K562 (cell line): ENCODE results near the gene C19orf12. TPM values are rescaled to one million over a fixed set of nuclear protein-coding genes. Genes with fewer than 3 reads are reported as not detected.

Experiments used
- BHLHE40 ChIP-seq: IDR thresholded peaks from 2 replicates; pipeline ENCODE4 v1.6.1; 2011; ENCODE audit warnings: low read length, improper control_type of control experiment
- CBX3 ChIP-seq, 2 experiments: IDR thresholded peaks; 1 replicate in 1 of 2; 2 replicates in 1 of 2; pipeline ENCODE4 v1.6.1; 2012; ENCODE audit warnings: inconsistent platforms in 2 of 2, low read length in 2 of 2, borderline replicate concordance in 1 of 2, control low read depth in 1 of 2
- E2F4 ChIP-seq: sonication (generic); formaldehyde crosslinking; IDR thresholded peaks from 2 replicates; pipeline ENCODE4 v1.8.0; 2022; ENCODE audit warnings: mild to moderate bottlenecking, low read depth, missing genetic modification reagents
- GMEB1 ChIP-seq: fragments of 250-450 bp; sonication (Bioruptor Pico); IDR thresholded peaks from 2 replicates; pipeline ENCODE4 v1.4.0; 2020; ENCODE audit warnings: mild to moderate bottlenecking
- HCFC1 ChIP-seq: IDR thresholded peaks from 2 replicates; pipeline ENCODE4 v1.6.1; 2012; ENCODE audit warnings: low read depth, low read length, improper control_type of control experiment
- ILK ChIP-seq: fragments of 450-650 bp; IDR thresholded peaks from 2 replicates; pipeline ENCODE4 v1.6.1; 2016; ENCODE audit warnings: missing genetic modification characterization, low read depth, mild to moderate bottlenecking, missing compliant biosample characterization, moderate library complexity, borderline replicate concordance
- JUN ChIP-seq, 2 experiments: sonication (generic) in 1 of 2; formaldehyde crosslinking in 1 of 2; IDR thresholded peaks; 2 replicates each; pipeline versions ENCODE4 v1.6.1 to v1.8.0; 2012 to 2022; ENCODE audit warnings: borderline replicate concordance in 2 of 2, mild to moderate bottlenecking in 2 of 2, improper control_type of control experiment in 1 of 2, low read depth in 1 of 2, low read length in 1 of 2, missing genetic modification reagents in 1 of 2
- KHSRP ChIP-seq: fragments of 450-650 bp; IDR thresholded peaks from 2 replicates; pipeline ENCODE4 v1.6.1; 2017
- KLF13 ChIP-seq: fragments of 450-650 bp; IDR thresholded peaks from 2 replicates; pipeline ENCODE4 v1.6.1; 2016; ENCODE audit warnings: missing genetic modification characterization, low read depth, mild to moderate bottlenecking, missing compliant biosample characterization, moderate library complexity, borderline replicate concordance
- NFATC3 ChIP-seq: fragments of 450-650 bp; IDR thresholded peaks from 2 replicates; pipeline ENCODE4 v1.6.1; 2017; ENCODE audit warnings: mild to moderate bottlenecking
- NFRKB ChIP-seq: fragments of 450-650 bp; IDR thresholded peaks from 2 replicates; pipeline ENCODE4 v1.6.1; 2016; ENCODE audit warnings: low read depth
- NONO ChIP-seq, 2 experiments: fragments of 200-400 bp in 1 of 2; fragments of 450-650 bp in 1 of 2; formaldehyde crosslinking in 1 of 2; IDR thresholded peaks; 2 replicates each; pipeline ENCODE4 v1.6.1; 2017; ENCODE audit warnings: low read depth in 2 of 2, mild to moderate bottlenecking in 2 of 2, moderate library complexity in 2 of 2, low read length in 1 of 2
- NR1H2 ChIP-seq: sonication (generic); formaldehyde crosslinking; IDR thresholded peaks from 2 replicates; pipeline ENCODE4 v1.4.0; 2020; ENCODE audit warnings: mild to moderate bottlenecking, missing genetic modification reagents
- PHB ChIP-seq: fragments of 250-450 bp; sonication (Bioruptor Pico); IDR thresholded peaks from 2 replicates; pipeline ENCODE4 v1.5.0; 2021
- POU5F1 ChIP-seq: fragments of 150-350 bp; IDR thresholded peaks from 2 replicates; pipeline ENCODE4 v1.6.1; 2014; ENCODE audit warnings: borderline replicate concordance, low read length, low read depth, mild to moderate bottlenecking; ENCODE audit not compliant: partially characterized antibody
- PRPF4 ChIP-seq: fragments of 200-400 bp; formaldehyde crosslinking; IDR thresholded peaks from one replicate; pipeline ENCODE4 v1.6.1; 2017; ENCODE audit warnings: low read length, low read depth, mild to moderate bottlenecking; ENCODE audit not compliant: insufficient read depth, poor library complexity, severe bottlenecking
- SMAD2 ChIP-seq: fragments of 150-350 bp; IDR thresholded peaks from 2 replicates; pipeline ENCODE4 v1.6.1; 2014; ENCODE audit warnings: low read depth, mild to moderate bottlenecking, low read length
- SOX6 ChIP-seq: fragments of 450-650 bp; IDR thresholded peaks from 2 replicates; pipeline ENCODE4 v1.6.1; 2014; ENCODE audit warnings: mild to moderate bottlenecking
- SREBF2 ChIP-seq: sonication (generic); formaldehyde crosslinking; IDR thresholded peaks from 2 replicates; pipeline ENCODE4 v1.4.0; 2020; ENCODE audit warnings: mild to moderate bottlenecking, missing genetic modification reagents
- TCFL5 ChIP-seq: fragments of 250-450 bp; sonication (Bioruptor Pico); conservative IDR thresholded peaks from 2 replicates; pipeline ENCODE4 v1.6.1; 2021; ENCODE audit warnings: mild to moderate bottlenecking, moderate library complexity, matching md5 sums
- ZBTB1 ChIP-seq: sonication (generic); formaldehyde crosslinking; IDR thresholded peaks from 2 replicates; pipeline ENCODE4 v1.8.1; 2023; ENCODE audit warnings: missing genetic modification reagents, low read depth, mild to moderate bottlenecking, borderline replicate concordance
- ZNF175 ChIP-seq: fragments of 200-800 bp; sonication (Bioruptor generic); IDR thresholded peaks from 2 replicates; pipeline ENCODE4 v1.6.1; 2016; ENCODE audit warnings: low read depth, mild to moderate bottlenecking, missing genetic modification characterization, missing compliant biosample characterization
- ZNF561 ChIP-seq: fragments of 450-650 bp; formaldehyde crosslinking; conservative IDR thresholded peaks from 2 replicates; pipeline ENCODE4 v1.4.0; 2020; ENCODE audit warnings: mild to moderate bottlenecking, moderate library complexity
- ZNF57 ChIP-seq: fragments of 450-650 bp; formaldehyde crosslinking; IDR thresholded peaks from 2 replicates; pipeline ENCODE4 v1.4.0; 2020; ENCODE audit warnings: mild to moderate bottlenecking, moderate library complexity
- ZNF764 ChIP-seq: fragments of 250-450 bp; sonication (Bioruptor Pico); IDR thresholded peaks from 2 replicates; pipeline ENCODE4 v1.4.0; 2020; ENCODE audit warnings: low read depth, mild to moderate bottlenecking, moderate library complexity
- polyA plus RNA-seq, 8 experiments: library from polyadenylated mRNA; depleted of rRNA in 4 of 8; stranded (reverse) in 5 of 8; unstranded in 3 of 8; fragments of >200 nt; fragmentation: Nextera tagmentation in 2 of 8; fragmentation: Illumina TruSeq in 1 of 8; extraction: Ambion mirVana in 2 of 8; extraction: Trizol in 1 of 8; gene quantifications; 2 replicates each; pipeline versions ENCODE4 v1.2.1 to v1.2.3, GENCODE V29; 2011 to 2014; ENCODE audit warnings: inconsistent platforms in 1 of 8, missing spikeins in 1 of 8
- total RNA-seq, 7 experiments: library from RNA; depleted of rRNA in 6 of 7; stranded (reverse); fragments of >200 nt in 6 of 7; fragmentation: Illumina TruSeq in 2 of 7; extraction: Trizol in 2 of 7; gene quantifications; 2 replicates each; pipeline versions ENCODE4 v1.2.1 to v1.2.3, GENCODE V29; 2011 to 2021; ENCODE audit warnings: low replicate concordance in 1 of 7
- TF ChIP-seq, protein P1 (sequence below): fragments of 450-650 bp; IDR thresholded peaks from 2 replicates; pipeline ENCODE4 v1.6.1; 2017; ENCODE audit warnings: mild to moderate bottlenecking, moderate library complexity

C19orf12 gene
- total and polyA plus RNA-seq, 9 of the 15 experiments (the other 6 are each of a cell fraction or from before 2014, with no cell fraction given) = 1.9 to 14.5 (median 10.2) TPM

- TF ChIP-seq GMEB1 = no peak
- TF ChIP-seq KHSRP = no peak
- TF ChIP-seq NONO (IDR thresholded peaks at IDR 0.05; ENCODE audit: low read depth in 2 of 2, low read length in 1 of 2) = no peak
- no peak for TF ChIP-seq HCFC1
- no peak for TF ChIP-seq SMAD2
- TF ChIP-seq JUN (IDR thresholded peaks at IDR 0.05; ENCODE audit: borderline replicate concordance, low read depth, low read length) = peak; percentile 62
- TF ChIP-seq JUN (CRISPR knock-in tag; IDR thresholded peaks at IDR 0.05; ENCODE audit: borderline replicate concordance) = no peak
- no peak for TF ChIP-seq ZBTB1
- TF ChIP-seq ZNF57 (CRISPR knock-in tag) = no peak
- 0 out of 2 replicates have a peak, but pooled peaks have one; percentile 20 for TF ChIP-seq KLF13
- peak; percentile 55 for TF ChIP-seq SOX6
- peak; percentile 36 for TF ChIP-seq ZNF175 (CRISPR knock-in tag)
- TF ChIP-seq CBX3 (IDR thresholded peaks at IDR 0.05; ENCODE audit: borderline replicate concordance in 1 of 2, low read length in 2 of 2) = no peak
- TF ChIP-seq PRPF4 = no peak
- TF ChIP-seq ILK = no peak
- TF ChIP-seq SREBF2 (CRISPR knock-in tag) = no peak
- TF ChIP-seq NFATC3 = no peak
- TF ChIP-seq ZNF561 (CRISPR knock-in tag) = no peak
- TF ChIP-seq POU5F1 = no peak
- TF ChIP-seq BHLHE40 = no peak
- TF ChIP-seq E2F4 (CRISPR knock-in tag) = no peak
- TF ChIP-seq, protein P1, sequence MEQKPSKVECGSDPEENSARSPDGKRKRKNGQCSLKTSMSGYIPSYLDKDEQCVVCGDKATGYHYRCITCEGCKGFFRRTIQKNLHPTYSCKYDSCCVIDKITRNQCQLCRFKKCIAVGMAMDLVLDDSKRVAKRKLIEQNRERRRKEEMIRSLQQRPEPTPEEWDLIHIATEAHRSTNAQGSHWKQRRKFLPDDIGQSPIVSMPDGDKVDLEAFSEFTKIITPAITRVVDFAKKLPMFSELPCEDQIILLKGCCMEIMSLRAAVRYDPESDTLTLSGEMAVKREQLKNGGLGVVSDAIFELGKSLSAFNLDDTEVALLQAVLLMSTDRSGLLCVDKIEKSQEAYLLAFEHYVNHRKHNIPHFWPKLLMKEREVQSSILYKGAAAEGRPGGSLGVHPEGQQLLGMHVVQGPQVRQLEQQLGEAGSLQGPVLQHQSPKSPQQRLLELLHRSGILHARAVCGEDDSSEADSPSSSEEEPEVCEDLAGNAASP = no peak
- TF ChIP-seq NFRKB = peak; percentile 86
- TF ChIP-seq NR1H2 (CRISPR knock-in tag) = no peak
- no peak for TF ChIP-seq ZNF764 (CRISPR knock-in tag)
- no peak for TF ChIP-seq TCFL5 (CRISPR knock-in tag)
- no peak for TF ChIP-seq PHB (CRISPR knock-in tag)
Measured at GRCh38 chr19:29687244-29687896, 27.7 kb downstream of the C19orf12 start (continued).
